Heart right ventricle (tissue), 16 donors: ENCODE results near the gene NUAK1. TPM values are rescaled to one million over a fixed set of nuclear protein-coding genes. Genes with fewer than 3 reads are reported as not detected.
A peak's percentile ranks its signal among the peaks of the same experiment; 100 is the strongest.

Experiments
- ATAC-seq, 8 donors: fragments of 200-7000 bp; cut with Tn5 transposase; one replicate each; pipeline ENCODE4 v1.9.1; 2020; ENCODE audit warnings: mild to moderate bottlenecking in 8 of 8, moderate library complexity in 8 of 8, moderate number of reproducible peaks in 1 of 8
- DNase-seq, 2 donors: peaks; one replicate each; pipeline ENCODE4 v3.0.0-alpha.2; 2020
- H3K27ac ChIP-seq, 10 donors: fragments of 200-600 bp; sonication (generic) in 2 of 10; one replicate each; pipeline versions ENCODE4 v1.5.0 to v1.8.0; 2020 to 2022; ENCODE audit warnings: mild to moderate bottlenecking in 3 of 10
- H3K27me3 ChIP-seq, 7 donors: fragments of 200-600 bp; one replicate each; pipeline ENCODE4 v1.8.0; 2021 to 2022; ENCODE audit warnings: mild to moderate bottlenecking in 2 of 7
- H3K36me3 ChIP-seq, 9 donors: fragments of 200-600 bp; sonication (generic) in 1 of 9; one replicate each; pipeline versions ENCODE4 v1.5.0 to v1.8.0; 2020 to 2022; ENCODE audit warnings: mild to moderate bottlenecking in 2 of 9
- H3K4me1 ChIP-seq, 9 donors: fragments of 200-600 bp; sonication (generic) in 1 of 9; one replicate each; pipeline versions ENCODE4 v1.5.0 to v1.8.0; 2020 to 2022; ENCODE audit warnings: mild to moderate bottlenecking in 4 of 9
- H3K4me3 ChIP-seq, 10 donors: fragments of 200-600 bp; sonication (generic) in 2 of 10; one replicate each; pipeline versions ENCODE4 v1.5.0 to v1.8.0; 2020 to 2022; ENCODE audit warnings: mild to moderate bottlenecking in 7 of 10, moderate library complexity in 2 of 10
- H3K9me3 ChIP-seq, 11 donors: fragments of 200-600 bp in 10 of 11; sonication (generic) in 2 of 11; one replicate each; pipeline versions ENCODE4 v1.5.0 to v1.8.0; 2013 to 2022; ENCODE audit warnings: mild to moderate bottlenecking in 2 of 11, control low read depth in 1 of 11, moderate library complexity in 1 of 11
- CTCF ChIP-seq, 9 donors: fragments of 200-600 bp; sonication (generic) in 2 of 9; IDR thresholded peaks; one replicate each; pipeline versions ENCODE4 v1.5.0 to v1.8.0; 2021 to 2022; ENCODE audit warnings: antibody characterized with exemption in 9 of 9, mild to moderate bottlenecking in 5 of 9, moderate library complexity in 1 of 9
- WGBS, 2 donors: extraction: QIAGEN DNeasy Blood & Tissue Kit; methylation state at CpG; one replicate each; pipeline ENCODE4 v1.1.7; 2013; ENCODE audit warnings: inconsistent platforms in 1 of 2; 5-methylcytosine and 5-hydroxymethylcytosine counted together
- intact Hi-C, 10 donors: fragments of 100-400 bp; cut with DNase I; formaldehyde crosslinking; loops; one replicate each; pipeline versions ENCODE4 v1.11.1 to v1.14.2; 2022
- polyA plus RNA-seq, 2 donors: library from polyadenylated mRNA; stranded (reverse); fragments of 200-250 nt; gene quantifications; one replicate each; pipeline ENCODE4 v1.2.3, GENCODE V29; 2013
- total RNA-seq, 10 donors: library from RNA; stranded (reverse); fragmentation: NEBNext Ultra II Directional in 3 of 10; extraction: Animal tissue kit (Norgen Biotek cat#: 25700) in 3 of 10; gene quantifications; one replicate each; pipeline versions ENCODE4 v1.2.1 to v1.2.4, GENCODE V29; 2021 to 2023
- donor health status: Arrhythmogenic right ventricular cardiomyopathy.
- donor health status: ischemic (EF 13 %, LVEDD 7.1; RV severe dilation, severe dysfunction).
- donor health status: healthy with polysubstance abuse.
- donor health status: DM: no; HTN: yes; CAD: no.
- donor health status: DM: no; HTN: no; CAD: no.
- donor health status: ischemic (EF 25% LVEDD 6.9; RV normal size, moderate dysfunction).
- donor health status: ischemic (EF 25% LVEDD 5.7; RV mildly dilated, moderate dysfunction).
- donor health status: healthy.
- donor health status: DM: yes; HTN: yes; CAD: no.
- donor health status: Ischemic cardiomyopathy.
- donor health status: ischemic (EF 35%, LVEDD 5.7; RV mildly dilated, moderate dysfunction).
- donor health status: nonischemic (EF 11% LVEDD 7.7; RV severe dilation, severe dysfunction).
- donor health status: DM: yes; HTN: yes; CAD: no.
- donor health status: PGD.
- donor health status: ischemic (EF 29% LVEDD 5.4; RV normal size, mild dysfunction).
- donor health status: nonischemic (EF 23%, LVEDD 6.1; RV moderate dilation, normal function).

NUAK1 gene
- total and polyA plus RNA-seq, 12 donors: 9.8 to 59.0 (median 44.8) TPM

GRCh38 chr12:106157802-106158201 lies 19.0 kb upstream of the NUAK1 start:
- peaks cover 0 to 2% (median 0%) of the 10 kb centered on the region in 7 donors for H3K27me3 ChIP-seq
- no peak overlapping the region for H3K4me3 ChIP-seq
- no peaks in the 10 kb centered on the region for H3K9me3 ChIP-seq
- DNase-seq (no peak), ATAC-seq (no peak)
- H3K36me3 ChIP-seq: no peaks in the 10 kb centered on the region
- no peak overlapping the region for H3K27ac ChIP-seq
- intact Hi-C loops: loop anchor here in 2 of 10 donors (5.0 to 10.0 kb wide), 2 partner anchors 34 to 47 kb away; no protein-coding TSS in a partner anchor
- peaks cover 0 to 4% (median 0%) of the 10 kb centered on the region in 9 donors for H3K4me1 ChIP-seq
- no peak for TF ChIP-seq CTCF (IDR thresholded peaks at IDR 0.05)
- WGBS, 2 donors: 95 to 98% methylated on average over 2 of the region's 2 CpGs

GRCh38 chr12:106154751-106155273 lies 16.1 kb upstream of the NUAK1 start:
- whole genome bisulfite sequencing, 2 donors: 61 to 73% methylated on average over 3 of the region's 3 CpGs
- Histone ChIP-seq H3K36me3 (no peaks in the 10 kb centered on the region), H3K4me3 (no peak overlapping the region), H3K4me1 (peaks cover 0 to 4% (median 0%) of the 10 kb centered on the region in 9 donors), H3K9me3 (no peaks in the 10 kb centered on the region), H3K27me3 (no peaks in the 10 kb centered on the region), H3K27ac (no peak overlapping the region)
- ATAC-seq (no peak), DNase-seq (no peak)
- no peak for TF ChIP-seq CTCF (IDR thresholded peaks at IDR 0.05)
- intact Hi-C loops: loop anchor here in 2 of 10 donors (5.0 to 10.0 kb wide), 2 partner anchors 37 to 50 kb away; no protein-coding TSS in a partner anchor

GRCh38 chr12:106152334-106152733 lies 13.6 kb upstream of the NUAK1 start:
- ATAC-seq: no peak

GRCh38 chr12:106150555-106150954 lies 11.8 kb upstream of the NUAK1 start:
- no peaks in the 10 kb centered on the region for H3K27me3 ChIP-seq
- H3K9me3 ChIP-seq: no peaks in the 10 kb centered on the region
- H3K4me3 ChIP-seq: no peak overlapping the region
- no peak for TF ChIP-seq CTCF (IDR thresholded peaks at IDR 0.05)
- DNase-seq (no peak), ATAC-seq (peak in 1 of 8 donors; percentile 17)
- intact Hi-C loops: loop anchor here in 1 of 10 donors (10.0 kb wide), 1 partner anchor 54 kb away; no protein-coding TSS in a partner anchor
- 48 to 50% methylated on average over 5 of the region's 5 CpGs for WGBS, 2 donors
- no peaks in the 10 kb centered on the region for H3K36me3 ChIP-seq
- peaks cover 7 to 38% (median 23%) of the 10 kb centered on the region in 9 donors for H3K4me1 ChIP-seq
- H3K27ac ChIP-seq: no peak overlapping the region

More at GRCh38 chr12:106152334-106152733, 13.6 kb upstream of the NUAK1 start:
- peaks cover 2 to 22% (median 16%) of the 10 kb centered on the region in 9 donors for H3K4me1 ChIP-seq
- no peaks in the 10 kb centered on the region for H3K9me3 ChIP-seq
- H3K36me3 ChIP-seq: no peaks in the 10 kb centered on the region
- no peaks in the 10 kb centered on the region for H3K27me3 ChIP-seq
- no peak overlapping the region for H3K27ac ChIP-seq
- WGBS, 2 donors: 59 to 60% methylated on average over 4 of the region's 4 CpGs
- intact Hi-C loops: loop anchor here in 1 of 10 donors (10.0 kb wide), 1 partner anchor 52 kb away; no protein-coding TSS in a partner anchor
- no peak for DNase-seq
- no peak overlapping the region for H3K4me3 ChIP-seq
- TF ChIP-seq CTCF (IDR thresholded peaks at IDR 0.05): no peak
